ENCODE measurements around the gene LRP5.

Gene LRP5

DNA sequence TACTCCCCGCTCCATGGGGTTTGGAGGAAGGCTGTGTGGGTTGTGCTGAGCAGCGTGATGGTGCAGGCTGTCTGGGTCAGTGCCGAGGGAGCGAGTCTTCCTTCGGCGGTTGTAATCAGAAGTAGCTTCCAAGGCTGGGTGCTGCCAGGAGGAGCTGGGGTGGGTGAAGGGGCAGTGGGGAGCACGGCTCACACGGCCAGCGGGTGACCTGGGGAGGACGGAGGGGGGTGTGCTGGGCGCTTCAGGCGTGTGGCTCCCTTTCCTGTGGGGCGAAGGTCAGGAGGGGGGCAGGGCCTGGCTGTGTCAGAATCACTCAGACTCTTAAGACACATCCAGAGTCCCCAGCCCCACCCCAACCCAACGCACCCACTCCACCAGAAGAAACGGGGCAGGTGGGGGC, 60.2 kb downstream of the LRP5 start:
- DNase-seq (ENCODE audit: low read depth): no peak
- TF ChIP-seq, protein P1, sequence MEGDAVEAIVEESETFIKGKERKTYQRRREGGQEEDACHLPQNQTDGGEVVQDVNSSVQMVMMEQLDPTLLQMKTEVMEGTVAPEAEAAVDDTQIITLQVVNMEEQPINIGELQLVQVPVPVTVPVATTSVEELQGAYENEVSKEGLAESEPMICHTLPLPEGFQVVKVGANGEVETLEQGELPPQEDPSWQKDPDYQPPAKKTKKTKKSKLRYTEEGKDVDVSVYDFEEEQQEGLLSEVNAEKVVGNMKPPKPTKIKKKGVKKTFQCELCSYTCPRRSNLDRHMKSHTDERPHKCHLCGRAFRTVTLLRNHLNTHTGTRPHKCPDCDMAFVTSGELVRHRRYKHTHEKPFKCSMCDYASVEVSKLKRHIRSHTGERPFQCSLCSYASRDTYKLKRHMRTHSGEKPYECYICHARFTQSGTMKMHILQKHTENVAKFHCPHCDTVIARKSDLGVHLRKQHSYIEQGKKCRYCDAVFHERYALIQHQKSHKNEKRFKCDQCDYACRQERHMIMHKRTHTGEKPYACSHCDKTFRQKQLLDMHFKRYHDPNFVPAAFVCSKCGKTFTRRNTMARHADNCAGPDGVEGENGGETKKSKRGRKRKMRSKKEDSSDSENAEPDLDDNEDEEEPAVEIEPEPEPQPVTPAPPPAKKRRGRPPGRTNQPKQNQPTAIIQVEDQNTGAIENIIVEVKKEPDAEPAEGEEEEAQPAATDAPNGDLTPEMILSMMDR (conservative IDR thresholded peaks at IDR 0.05; ENCODE audit: low read depth, low read length): no peak
- H3K4me3 ChIP-seq (ENCODE audit: low read depth, low read length): no peak overlapping the region

DNA sequence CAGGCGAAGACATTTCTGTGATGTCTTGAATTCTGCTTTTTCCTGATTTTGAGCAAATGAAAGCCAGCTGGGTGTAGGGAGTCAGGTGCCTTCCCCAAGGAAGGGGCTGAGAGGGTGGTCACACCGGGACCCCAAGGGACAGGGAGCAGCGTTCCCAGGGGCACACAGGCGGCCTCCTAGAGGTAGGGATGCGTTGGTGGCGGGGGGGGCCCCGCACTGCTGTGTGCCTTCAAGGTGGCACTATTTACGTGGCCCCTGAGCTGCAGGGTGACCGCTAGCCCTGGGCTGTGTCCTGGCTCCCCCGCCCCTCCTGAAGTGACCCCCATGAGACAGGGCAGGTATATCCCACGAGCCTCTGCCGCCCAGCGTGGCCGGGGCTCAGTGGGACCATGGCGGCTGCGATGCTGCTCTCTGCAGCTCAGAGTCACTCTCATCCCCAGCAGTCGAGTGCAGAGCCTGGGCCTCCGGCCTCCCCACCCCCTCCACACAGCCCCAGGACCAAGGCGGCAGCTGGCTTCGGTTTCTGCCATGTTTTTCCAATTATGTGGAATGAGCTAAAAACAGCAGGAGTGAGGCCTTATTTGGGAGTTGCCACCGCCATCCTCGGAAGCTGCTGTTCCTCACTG, 60.9 kb downstream of the LRP5 start:
- TF ChIP-seq, protein P1 (conservative IDR thresholded peaks at IDR 0.05; ENCODE audit: low read depth, low read length): no peak
- no peak overlapping the region for H3K4me3 ChIP-seq (ENCODE audit: low read depth, low read length)
- no peak for DNase-seq (ENCODE audit: low read depth)

DNA sequence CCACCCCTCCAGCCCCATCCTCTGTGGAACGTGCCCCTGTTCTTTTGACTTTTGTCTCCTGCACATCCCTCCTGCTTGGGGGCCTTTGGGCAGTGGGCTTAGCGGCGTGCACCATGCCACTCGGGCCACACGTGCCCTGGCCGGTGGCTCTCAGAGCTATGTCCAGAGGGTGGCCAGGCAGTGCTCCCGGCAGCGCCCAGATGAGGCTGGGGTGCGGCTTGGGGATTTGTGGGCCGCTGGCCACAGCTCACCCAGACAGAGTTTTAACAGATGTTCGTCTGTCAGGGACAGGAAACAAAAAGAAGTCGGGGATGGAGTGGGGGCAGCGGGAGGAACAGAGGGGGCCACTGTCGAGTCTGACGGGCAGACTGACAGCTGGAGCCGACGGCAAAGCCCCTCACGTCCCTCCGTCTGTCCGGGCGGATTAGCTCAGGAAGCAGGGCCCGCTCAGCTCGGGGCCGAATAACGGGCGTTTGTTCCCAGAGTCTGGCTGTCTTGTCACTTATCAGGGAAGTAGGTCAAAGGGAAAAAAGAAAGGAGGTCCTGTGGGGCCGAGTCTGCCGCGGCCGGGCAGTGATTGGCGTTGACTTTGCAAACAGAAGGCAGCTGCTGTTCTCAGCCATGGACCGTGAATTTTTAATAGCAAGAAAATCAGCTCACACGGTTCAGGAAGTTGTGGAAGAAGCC, 61.6 kb downstream of the LRP5 start:
- peak; percentile 48 for DNase-seq (ENCODE audit: low read depth)
- TF ChIP-seq, protein P1 (conservative IDR thresholded peaks at IDR 0.05; ENCODE audit: low read depth, low read length): no peak
- H3K4me3 ChIP-seq (ENCODE audit: low read depth, low read length): no peak overlapping the region

DNA sequence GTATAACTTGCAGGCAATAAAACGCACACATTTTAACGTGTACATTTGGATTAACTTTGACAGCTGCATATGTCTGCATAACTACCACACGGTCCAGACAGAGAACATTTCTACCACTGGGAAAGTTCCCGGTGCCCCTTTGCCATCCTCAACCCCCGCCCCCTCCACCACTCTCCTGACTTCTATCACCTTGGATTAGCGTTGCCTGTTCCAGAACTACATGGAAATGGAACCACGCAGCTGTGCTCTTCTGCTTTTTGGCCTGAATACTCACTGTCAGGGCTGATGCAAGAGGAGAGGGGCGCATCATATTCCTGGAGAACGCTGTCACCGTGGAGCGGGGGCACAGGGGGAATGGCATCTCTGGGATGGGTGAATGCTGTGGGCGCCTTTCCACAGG, 62.1 kb downstream of the LRP5 start:
- no peak for DNase-seq (ENCODE audit: low read depth)
- TF ChIP-seq, protein P1 (conservative IDR thresholded peaks at IDR 0.05; ENCODE audit: low read depth, low read length): no peak
- H3K4me3 ChIP-seq (ENCODE audit: low read depth, low read length): no peak overlapping the region

DNA sequence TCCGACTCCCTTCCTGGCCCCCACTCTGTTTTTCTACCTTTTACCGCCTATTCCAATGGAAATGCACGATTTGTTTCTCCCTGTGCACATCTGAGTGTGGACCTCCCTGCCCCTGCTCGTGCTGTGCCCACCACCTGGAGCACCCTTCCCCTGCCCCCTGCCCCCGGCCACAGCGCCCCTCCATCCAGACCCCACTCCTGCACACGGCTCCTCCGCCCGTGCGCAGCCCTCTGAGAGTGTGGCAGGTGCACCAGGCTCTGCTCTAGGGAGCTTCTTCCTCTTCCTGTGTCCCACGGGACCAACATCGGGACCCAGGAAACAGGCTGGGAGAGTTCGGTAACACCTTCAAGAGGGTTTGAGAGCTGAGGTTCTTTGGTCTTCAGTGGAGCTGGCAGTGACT, 62.9 kb downstream of the LRP5 start:
- H3K4me3 ChIP-seq (ENCODE audit: low read depth, low read length): no peak overlapping the region
- no peak for DNase-seq (ENCODE audit: low read depth)
- TF ChIP-seq, protein P1 (conservative IDR thresholded peaks at IDR 0.05; ENCODE audit: low read depth, low read length): no peak

DNA sequence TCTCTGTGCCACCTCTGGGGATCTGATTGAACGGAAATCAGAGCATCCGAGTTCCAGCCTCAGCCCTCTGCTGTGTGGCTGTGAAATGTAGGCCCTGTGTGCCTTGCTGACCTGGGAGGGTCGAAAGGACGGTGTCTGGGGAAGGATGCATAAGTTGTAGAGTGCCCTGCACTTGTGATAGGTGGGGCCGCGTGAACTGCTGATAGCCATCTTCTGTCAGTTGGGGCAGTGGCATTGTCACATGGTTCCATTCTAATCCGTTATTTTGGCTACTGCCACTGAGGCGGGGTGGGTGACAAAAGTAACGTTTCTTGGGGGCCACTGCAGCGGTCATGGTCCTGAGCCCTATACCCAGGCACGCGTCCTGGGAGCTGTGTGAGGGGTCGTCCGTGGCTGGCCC, 63.4 kb downstream of the LRP5 start:
- TF ChIP-seq, protein P1 (conservative IDR thresholded peaks at IDR 0.05; ENCODE audit: low read depth, low read length): no peak
- H3K4me3 ChIP-seq (ENCODE audit: low read depth, low read length): no peak overlapping the region
- DNase-seq (ENCODE audit: low read depth): no peak

DNA sequence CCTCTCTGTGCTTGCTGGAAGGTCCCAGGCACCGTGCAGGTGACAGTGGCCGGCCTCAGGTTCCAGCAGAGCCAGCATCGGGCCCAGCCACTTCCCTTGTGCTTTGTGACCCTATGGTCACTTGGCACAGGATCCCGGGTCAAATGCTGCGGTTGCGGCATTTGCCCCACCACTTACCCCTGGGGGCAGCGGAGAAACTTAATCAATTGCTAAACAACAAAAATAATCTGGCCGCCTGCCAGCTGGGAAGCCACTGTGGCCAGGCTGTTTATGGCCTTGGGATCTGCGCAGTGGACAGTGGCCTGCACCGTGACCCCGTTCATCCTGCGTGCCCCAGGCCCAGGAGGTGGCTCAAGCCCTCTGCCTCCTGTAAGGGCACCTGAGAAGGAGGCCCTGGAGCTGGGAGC, 65.0 kb downstream of the LRP5 start:
- no peak for DNase-seq (ENCODE audit: low read depth)
- no peak overlapping the region for H3K4me3 ChIP-seq (ENCODE audit: low read depth, low read length)
- TF ChIP-seq, protein P1 (conservative IDR thresholded peaks at IDR 0.05; ENCODE audit: low read depth, low read length): no peak

All from choroid plexus epithelial cell (primary cell).